CD8-positive, alpha-beta memory T cell (primary cell): ENCODE results near the gene MDC1. TPM values are rescaled to one million over a fixed set of nuclear protein-coding genes. Genes with fewer than 3 reads are reported as not detected.
A peak's percentile ranks its signal among the peaks of the same experiment; 100 is the strongest.

Experiments used
- CTCF ChIA-PET: fragments of 350-600 bp; sonication (Branson Sonifier 250); formaldehyde crosslinking; loops from one replicate; lab custom pipeline; 2021; ENCODE audit warnings: antibody characterized with exemption; lab: Charles Lee
- POLR2A ChIA-PET: fragments of 350-600 bp; sonication (Branson Sonifier 250); formaldehyde crosslinking; loops from one replicate; lab custom pipeline; 2021; ENCODE audit warnings: antibody characterized with exemption; lab: Charles Lee
- DNase-seq, 5 donors: peaks; one replicate each; pipeline versions ENCODE4 v3.0.0 to v3.0.0-alpha.2; 2020 to 2022; ENCODE audit warnings: mixed read lengths in 1 of 5
- H3K27ac ChIP-seq: one replicate; pipeline ENCODE4 v1.7.0; 2013; ENCODE audit warnings: low read depth, mild to moderate bottlenecking, low read length, moderate library complexity
- H3K27me3 ChIP-seq: 2 replicates; pipeline ENCODE4 v1.7.0; 2013; ENCODE audit warnings: low read length, mild to moderate bottlenecking; ENCODE audit not compliant: insufficient read depth, poor library complexity, severe bottlenecking
- H3K36me3 ChIP-seq: 2 replicates; pipeline ENCODE4 v1.7.0; 2013; ENCODE audit warnings: mild to moderate bottlenecking, low read length, moderate library complexity; ENCODE audit not compliant: insufficient read depth
- H3K4me1 ChIP-seq: 2 replicates; pipeline ENCODE4 v1.7.0; 2013; ENCODE audit warnings: mild to moderate bottlenecking, low read length, moderate library complexity; ENCODE audit not compliant: insufficient read depth
- H3K4me3 ChIP-seq: 2 replicates; pipeline ENCODE4 v1.7.0; 2013; ENCODE audit warnings: mild to moderate bottlenecking, low read length
- H3K9me3 ChIP-seq: 2 replicates; pipeline ENCODE4 v1.7.0; 2013; ENCODE audit warnings: mild to moderate bottlenecking, low read length
- H3K27ac Mint-ChIP-seq, 8 donors: one replicate each; pipeline ENCODE4 v1.8.0; 2020 to 2021; ENCODE audit warnings: mixed read lengths in 8 of 8, mild to moderate bottlenecking in 6 of 8, inconsistent platforms in 3 of 8, moderate library complexity in 3 of 8
- H3K27me3 Mint-ChIP-seq, 2 donors: one replicate each; pipeline ENCODE4 v1.8.0; 2020 to 2021; ENCODE audit warnings: mixed read lengths in 2 of 2, mild to moderate bottlenecking in 1 of 2, moderate library complexity in 1 of 2
- H3K36me3 Mint-ChIP-seq, 3 donors: one replicate each; pipeline ENCODE4 v1.8.0; 2020 to 2021; ENCODE audit warnings: mixed read lengths in 3 of 3, inconsistent platforms in 1 of 3, mild to moderate bottlenecking in 1 of 3
- H3K4me1 Mint-ChIP-seq, 3 donors: one replicate each; pipeline ENCODE4 v1.8.0; 2020 to 2021; ENCODE audit warnings: mixed read lengths in 3 of 3, inconsistent platforms in 1 of 3, mild to moderate bottlenecking in 1 of 3
- H3K4me3 Mint-ChIP-seq, 7 donors: one replicate each; pipeline ENCODE4 v1.8.0; 2020 to 2021; ENCODE audit warnings: mixed read lengths in 7 of 7, mild to moderate bottlenecking in 6 of 7, moderate library complexity in 4 of 7, inconsistent platforms in 2 of 7
- H3K9me3 Mint-ChIP-seq, 5 donors: one replicate each; pipeline ENCODE4 v1.8.0; 2020 to 2022; ENCODE audit warnings: mixed read lengths in 5 of 5, mild to moderate bottlenecking in 3 of 5, moderate library complexity in 2 of 5, inconsistent platforms in 1 of 5
- polyA plus RNA-seq: library from polyadenylated mRNA; unstranded; fragments of 300-500 nt; fragmentation: Illumina TruSeq; gene quantifications from one replicate; pipeline ENCODE4 v1.2.3, GENCODE V29; 2021
- total RNA-seq, 2 experiments: library from RNA; stranded (reverse); gene quantifications; one replicate each; pipeline ENCODE4 v1.2.3, GENCODE V29; 2021

The MDC1 gene
- total and polyA plus RNA-seq, 3 experiments from 2014 or later, result 6.4 to 71.1 (median 59.4) TPM

GRCh38 chr6:30685157-30686008 is 31.7 kb downstream of the MDC1 start:
- no peaks in the 10 kb centered on the region for H3K9me3 Mint-ChIP-seq
- DNase-seq, result peak in 1 of 5 donors; percentile 27
- Histone ChIP-seq H3K36me3 (peaks cover under 1% of the 10 kb centered on the region), H3K27ac (peak overlapping the region; percentile 90), H3K9me3 (no peaks in the 10 kb centered on the region), H3K27me3 (no peaks in the 10 kb centered on the region), H3K4me3 (peak overlapping the region; percentile 92), H3K4me1 (peaks cover 46% of the 10 kb centered on the region)
- peak overlapping the region; percentile 95 to 100 (median 99) for H3K4me3 Mint-ChIP-seq
- CTCF ChIA-PET, result interaction anchor here (1.2 to 17.6 kb wide), 3 partner anchors 20 to 144 kb away, joined by 4 to 697 read pairs (median 5); partner anchors contain the start of genes MDC1 and TUBB
- POLR2A ChIA-PET, result interaction anchor here (0.6 to 8.1 kb wide), 5 partner anchors 32 to 193 kb away, joined by 3 to 142 read pairs (median 6); partner anchors contain the start of genes MDC1 and TUBB
- H3K4me1 Mint-ChIP-seq, result peaks cover 44 to 60% (median 45%) of the 10 kb centered on the region in 3 donors
- H3K27ac Mint-ChIP-seq, result peak overlapping the region; percentile 91 to 100 (median 96)
- no peaks in the 10 kb centered on the region for H3K27me3 Mint-ChIP-seq
- peaks cover 6 to 57% (median 15%) of the 10 kb centered on the region in 3 donors for H3K36me3 Mint-ChIP-seq

- Histone ChIP-seq H3K36me3 (peaks cover 8% of the 10 kb centered on the region), H3K4me1 (peaks cover 46% of the 10 kb centered on the region), H3K4me3 (peak overlapping the region; percentile 92), H3K27me3 (no peaks in the 10 kb centered on the region), H3K9me3 (no peaks in the 10 kb centered on the region), H3K27ac (peak overlapping the region; percentile 90)
- peak overlapping the region; percentile 96 to 100 (median 99) for H3K27ac Mint-ChIP-seq
- no peaks in the 10 kb centered on the region for H3K9me3 Mint-ChIP-seq
- peak; percentile 25 to 73 (median 37) for DNase-seq
- ChIA-PET POLR2A (interaction anchor here (0.5 to 8.1 kb wide), 7 partner anchors 33 to 1150 kb away, joined by 3 to 142 read pairs (median 4); partner anchors contain the start of genes MDC1 and TUBB), CTCF (interaction anchor here (1.2 to 17.6 kb wide), 3 partner anchors 19 to 143 kb away, joined by 4 to 697 read pairs (median 5); partner anchors contain the start of genes MDC1 and TUBB)
- peak overlapping the region; percentile 95 to 100 (median 99) for H3K4me3 Mint-ChIP-seq
- H3K4me1 Mint-ChIP-seq, result peaks cover 44 to 60% (median 45%) of the 10 kb centered on the region in 3 donors
- peaks cover 6 to 64% (median 15%) of the 10 kb centered on the region in 3 donors for H3K36me3 Mint-ChIP-seq
- H3K27me3 Mint-ChIP-seq, result no peaks in the 10 kb centered on the region
These were observed 32.5 kb downstream of the MDC1 start for GRCh38 chr6:30684386-30685156.

- Mint-ChIP-seq H3K27ac (peak overlapping the region; percentile 96 to 100 (median 99)), H3K36me3 (peaks cover 6 to 70% (median 15%) of the 10 kb centered on the region in 3 donors), H3K4me1 (peaks cover 44 to 60% (median 45%) of the 10 kb centered on the region in 3 donors), H3K4me3 (peak overlapping the region; percentile 95 to 100 (median 99)), H3K9me3 (no peaks in the 10 kb centered on the region), H3K27me3 (no peaks in the 10 kb centered on the region)
- H3K27ac ChIP-seq, result peak overlapping the region; percentile 90
- H3K27me3 ChIP-seq, result no peaks in the 10 kb centered on the region
- peaks cover 8% of the 10 kb centered on the region for H3K36me3 ChIP-seq
- DNase-seq, result peak in 1 of 5 donors; percentile 10
- peak overlapping the region; percentile 92 for H3K4me3 ChIP-seq
- peaks cover 46% of the 10 kb centered on the region for H3K4me1 ChIP-seq
- CTCF ChIA-PET, result interaction anchor here (3.4 to 17.6 kb wide), 2 partner anchors 11 to 41 kb away, joined by 15 to 697 read pairs; partner anchors contain the start of genes DHX16, MDC1 and TUBB
- POLR2A ChIA-PET, result interaction anchor here (0.5 to 8.1 kb wide), 4 partner anchors 33 to 1151 kb away, joined by 3 to 142 read pairs (median 3); partner anchors contain the start of genes MDC1 and TUBB
- no peaks in the 10 kb centered on the region for H3K9me3 ChIP-seq
These were observed 33.1 kb downstream of the MDC1 start for GRCh38 chr6:30683980-30684338.

- H3K4me1 Mint-ChIP-seq, result peaks cover 43 to 58% (median 43%) of the 10 kb centered on the region in 3 donors
- peak overlapping the region; percentile 96 to 100 (median 99) for H3K27ac Mint-ChIP-seq
- peak overlapping the region; percentile 95 to 100 (median 99) for H3K4me3 Mint-ChIP-seq
- Histone ChIP-seq H3K27me3 (no peaks in the 10 kb centered on the region), H3K27ac (peak overlapping the region; percentile 90), H3K4me3 (peak overlapping the region; percentile 92), H3K4me1 (peaks cover 46% of the 10 kb centered on the region), H3K36me3 (peaks cover 12% of the 10 kb centered on the region), H3K9me3 (no peaks in the 10 kb centered on the region)
- ChIA-PET POLR2A (interaction anchor here (0.6 to 8.1 kb wide), 5 partner anchors 34 to 201 kb away, joined by 3 to 142 read pairs (median 3); partner anchors contain the start of genes DDR1, MDC1 and TUBB), CTCF (interaction anchor here (2.3 to 17.6 kb wide), 3 partner anchors 10 to 53 kb away, joined by 7 to 697 read pairs (median 15); partner anchors contain the start of genes DHX16, MDC1 and TUBB)
- no peak for DNase-seq
- H3K27me3 Mint-ChIP-seq, result no peaks in the 10 kb centered on the region
- peaks cover 9 to 75% (median 15%) of the 10 kb centered on the region in 3 donors for H3K36me3 Mint-ChIP-seq
- H3K9me3 Mint-ChIP-seq, result no peaks in the 10 kb centered on the region
These were observed 33.7 kb downstream of the MDC1 start for GRCh38 chr6:30683183-30683979.

- Mint-ChIP-seq H3K27me3 (no peaks in the 10 kb centered on the region), H3K9me3 (no peaks in the 10 kb centered on the region), H3K36me3 (peaks cover 9 to 81% (median 15%) of the 10 kb centered on the region in 3 donors), H3K4me3 (peak overlapping the region; percentile 95 to 100 (median 99)), H3K4me1 (peaks cover 35 to 48% (median 37%) of the 10 kb centered on the region in 3 donors), H3K27ac (peak overlapping the region; percentile 96 to 100 (median 99))
- ChIA-PET CTCF (interaction anchor here (0.6 to 17.6 kb wide), 6 partner anchors 9 to 209 kb away, joined by 3 to 697 read pairs (median 6); partner anchors contain the start of genes DHX16, MDC1 and TUBB), POLR2A (interaction anchor here (0.5 to 8.1 kb wide), 11 partner anchors 9 to 202 kb away, joined by 3 to 142 read pairs (median 3); partner anchors contain the start of genes DDR1, MDC1, NRM and TUBB)
- peak; percentile 83 to 93 (median 88) for DNase-seq
- Histone ChIP-seq H3K4me1 (peaks cover 38% of the 10 kb centered on the region), H3K9me3 (no peaks in the 10 kb centered on the region), H3K27me3 (no peaks in the 10 kb centered on the region), H3K27ac (peak overlapping the region; percentile 90), H3K4me3 (peak overlapping the region; percentile 92), H3K36me3 (peaks cover 13% of the 10 kb centered on the region)
These were observed 34.7 kb downstream of the MDC1 start for GRCh38 chr6:30682143-30683117.

GRCh38 chr6:30681766-30682142 is 35.3 kb downstream of the MDC1 start:
- CTCF ChIA-PET, result interaction anchor here (0.8 to 17.6 kb wide), 8 partner anchors 9 to 196 kb away, joined by 3 to 697 read pairs (median 6); partner anchors contain the start of genes DHX16, MDC1 and TUBB
- Histone ChIP-seq H3K9me3 (no peaks in the 10 kb centered on the region), H3K4me1 (peaks cover 38% of the 10 kb centered on the region), H3K36me3 (peaks cover 20% of the 10 kb centered on the region), H3K27me3 (no peaks in the 10 kb centered on the region), H3K27ac (peak overlapping the region; percentile 90), H3K4me3 (peak overlapping the region; percentile 92)
- H3K36me3 Mint-ChIP-seq, result peaks cover 9 to 86% (median 15%) of the 10 kb centered on the region in 3 donors
- peak overlapping the region; percentile 96 to 100 (median 99) for H3K27ac Mint-ChIP-seq
- POLR2A ChIA-PET, result interaction anchor here (0.6 to 8.1 kb wide), 9 partner anchors 9 to 202 kb away, joined by 3 to 142 read pairs (median 4); partner anchors contain the start of genes DDR1, MDC1, MRPS18B and NRM
- no peaks in the 10 kb centered on the region for H3K9me3 Mint-ChIP-seq
- H3K4me1 Mint-ChIP-seq, result peaks cover 35 to 46% (median 37%) of the 10 kb centered on the region in 3 donors
- no peaks in the 10 kb centered on the region for H3K27me3 Mint-ChIP-seq
- peak overlapping the region; percentile 95 to 100 (median 99) for H3K4me3 Mint-ChIP-seq
- no peak for DNase-seq
